Astrocyte of the cerebellum (primary cell): ENCODE measurements around the gene MBP.

Source experiments
- DNase-seq: peaks from one replicate; pipeline ENCODE4 v3.0.0-alpha.2; 2011; ENCODE audit warnings: low read depth
- H3K4me3 ChIP-seq: 2 replicates; pipeline ENCODE4 v1.5.1; 2011; ENCODE audit warnings: mild to moderate bottlenecking, low read depth, low read length, moderate library complexity
- in situ Hi-C: cut with HindIII; loops from 2 replicates; pipeline ENCODE4 v1.10.0; 2017; ENCODE audit warnings: low sequenced_read_pairs
- TF ChIP-seq, protein P1 (sequence below): IDR thresholded peaks from 2 replicates; pipeline ENCODE4 v1.5.1; 2012; ENCODE audit warnings: low read length, low read depth, moderate library complexity, mild to moderate bottlenecking; ENCODE audit errors: missing control alignments

MBP gene

DNA sequence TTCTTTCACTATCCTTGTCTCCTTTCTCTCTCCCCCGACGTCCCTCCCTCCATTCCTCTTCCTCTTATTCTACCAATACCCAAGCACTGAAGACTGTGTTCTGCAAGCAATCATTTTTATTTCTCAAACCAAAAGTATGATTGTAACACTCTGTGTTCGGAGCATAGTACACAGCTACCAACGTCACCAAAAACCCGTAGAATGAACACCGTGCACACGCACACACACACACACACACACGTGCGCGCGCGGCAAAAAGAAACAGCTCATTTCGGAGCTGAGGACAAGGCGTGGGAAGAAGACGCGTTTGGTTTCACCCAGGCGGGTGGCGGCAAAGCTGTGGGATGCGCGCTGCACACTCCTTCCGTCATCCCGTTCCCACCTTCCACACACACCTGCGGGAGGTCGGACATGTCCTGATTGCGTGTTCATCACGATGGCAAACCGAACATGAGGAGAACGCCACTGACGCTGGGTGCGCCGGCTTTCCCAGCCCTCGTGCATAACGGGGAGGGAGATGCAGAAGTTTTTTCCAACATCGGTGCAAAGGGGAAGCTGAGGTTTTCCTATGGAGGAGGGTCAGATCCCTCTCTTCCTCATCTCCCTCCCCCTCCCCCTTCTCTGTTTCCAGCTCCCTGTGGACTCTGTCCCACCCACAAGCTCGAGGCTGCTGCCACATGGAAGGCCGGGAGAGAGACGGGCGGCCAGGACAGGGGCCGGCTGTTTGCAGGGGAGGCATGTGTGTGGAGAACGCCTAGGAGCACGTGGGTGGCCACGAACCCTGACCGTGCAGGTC, 20.4 kb downstream of the MBP start:
- no peak overlapping the region for H3K4me3 ChIP-seq
- TF ChIP-seq, protein P1, sequence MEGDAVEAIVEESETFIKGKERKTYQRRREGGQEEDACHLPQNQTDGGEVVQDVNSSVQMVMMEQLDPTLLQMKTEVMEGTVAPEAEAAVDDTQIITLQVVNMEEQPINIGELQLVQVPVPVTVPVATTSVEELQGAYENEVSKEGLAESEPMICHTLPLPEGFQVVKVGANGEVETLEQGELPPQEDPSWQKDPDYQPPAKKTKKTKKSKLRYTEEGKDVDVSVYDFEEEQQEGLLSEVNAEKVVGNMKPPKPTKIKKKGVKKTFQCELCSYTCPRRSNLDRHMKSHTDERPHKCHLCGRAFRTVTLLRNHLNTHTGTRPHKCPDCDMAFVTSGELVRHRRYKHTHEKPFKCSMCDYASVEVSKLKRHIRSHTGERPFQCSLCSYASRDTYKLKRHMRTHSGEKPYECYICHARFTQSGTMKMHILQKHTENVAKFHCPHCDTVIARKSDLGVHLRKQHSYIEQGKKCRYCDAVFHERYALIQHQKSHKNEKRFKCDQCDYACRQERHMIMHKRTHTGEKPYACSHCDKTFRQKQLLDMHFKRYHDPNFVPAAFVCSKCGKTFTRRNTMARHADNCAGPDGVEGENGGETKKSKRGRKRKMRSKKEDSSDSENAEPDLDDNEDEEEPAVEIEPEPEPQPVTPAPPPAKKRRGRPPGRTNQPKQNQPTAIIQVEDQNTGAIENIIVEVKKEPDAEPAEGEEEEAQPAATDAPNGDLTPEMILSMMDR, result no peak
- no peak for DNase-seq
- in situ Hi-C loops, result loop anchor here (5.0 kb wide), 1 partner anchor 45 kb away; no protein-coding TSS in a partner anchor

- in situ Hi-C loops, result loop anchor here (5.0 kb wide), 1 partner anchor 46 kb away; no protein-coding TSS in a partner anchor
- no peak overlapping the region for H3K4me3 ChIP-seq
- TF ChIP-seq, protein P1, result no peak
- DNase-seq, result no peak
Observed at GRCh38 chr18:77111449-77111848, 21.1 kb downstream of the MBP start.

GRCh38 chr18:77110936-77111335, 21.6 kb downstream of the MBP start:
- DNase-seq, result no peak
- H3K4me3 ChIP-seq, result no peak overlapping the region
- TF ChIP-seq, protein P1, result no peak
- in situ Hi-C loops, result loop anchor here (5.0 kb wide), 1 partner anchor 46 kb away; no protein-coding TSS in a partner anchor

DNA sequence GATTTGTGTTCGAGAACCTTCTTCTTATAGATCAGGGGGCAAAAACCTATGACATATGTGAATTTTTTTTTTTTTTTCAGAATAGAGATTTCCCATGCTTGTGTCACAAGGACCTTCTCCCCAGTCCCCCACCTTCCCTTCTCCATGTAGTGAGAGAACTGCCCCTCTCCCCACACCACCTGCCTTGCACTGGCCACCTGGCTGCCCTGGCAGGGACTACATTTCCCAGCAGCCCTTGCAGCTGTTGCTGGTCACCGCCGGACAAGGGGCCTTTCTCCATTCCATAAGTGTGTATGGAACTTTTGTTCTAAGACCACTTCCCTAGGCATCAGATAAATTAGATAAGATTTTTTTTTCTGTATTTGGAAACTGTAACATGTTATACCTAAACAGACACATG, 22.2 kb downstream of the MBP start:
- no peak for DNase-seq
- in situ Hi-C loops, result loop anchor here (5.0 kb wide), 1 partner anchor 47 kb away; no protein-coding TSS in a partner anchor
- H3K4me3 ChIP-seq, result no peak overlapping the region
- TF ChIP-seq, protein P1, result no peak

DNA sequence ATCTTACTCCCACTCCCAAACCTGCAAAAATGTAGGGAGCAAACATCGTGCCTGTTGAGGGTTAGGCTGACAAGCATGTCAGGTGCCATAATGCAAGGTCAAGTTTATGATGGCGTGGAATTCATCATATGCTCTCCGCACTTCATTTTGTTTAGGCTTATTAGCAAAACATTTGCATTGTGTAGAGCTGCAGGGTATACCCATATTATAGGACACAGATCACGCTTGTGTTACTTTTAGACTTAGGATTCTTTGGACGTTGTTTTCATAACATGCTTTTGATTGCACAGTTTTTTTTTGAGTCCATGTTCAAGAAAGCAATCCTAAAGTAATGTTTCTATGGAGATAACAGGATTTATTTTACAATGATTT, 22.9 kb downstream of the MBP start:
- TF ChIP-seq, protein P1, result no peak
- DNase-seq, result no peak
- H3K4me3 ChIP-seq, result no peak overlapping the region
- in situ Hi-C loops, result loop anchor here (5.0 kb wide), 1 partner anchor 48 kb away; no protein-coding TSS in a partner anchor

- in situ Hi-C loops, result no loop called here
- H3K4me3 ChIP-seq, result no peak overlapping the region
- TF ChIP-seq, protein P1, result no peak
- DNase-seq, result no peak
Observed at GRCh38 chr18:77108821-77109647, 23.5 kb downstream of the MBP start.
